Measurements from ENCODE around the gene EIF4H. TPM values are rescaled to one million over a fixed set of nuclear protein-coding genes. Genes with fewer than 3 reads are reported as not detected.

Gene EIF4H
- 269 and 311 TPM in 2 replicates for total RNA-seq

GRCh38 chr7:74173866-74174605, at the start of gene EIF4H:
TSS of gene EIF4H (plus strand) at chr7:74174356. CDS start at chr7:74174384, 28 bp downstream.

Other genes starting within 250 kb of the EIF4H start
- gene ELN, start 146.2 kb upstream of the EIF4H start, total RNA-seq, result 2.3 and 16.4 TPM in 2 replicates
- gene LIMK1, start 90.6 kb upstream of the EIF4H start, total RNA-seq, result 28.3 and 60.1 TPM in 2 replicates
- 0.13 and 9.3 TPM in 2 replicates for gene LAT2, start 35.6 kb downstream of the EIF4H start, total RNA-seq
- gene RFC2, start 80.0 kb downstream of the EIF4H start, total RNA-seq, result 21.4 and 31.4 TPM in 2 replicates
- 35.5 and 36.1 TPM in 2 replicates for gene CLIP2, start 115.1 kb downstream of the EIF4H start, total RNA-seq